Measurements from ENCODE around the gene VEGFC.

The VEGFC gene

GRCh38 chr4:176671532-176671931 is 121.2 kb downstream of the VEGFC start:
- no peak for DNase-seq

GRCh38 chr4:176668324-176668723 is 124.4 kb downstream of the VEGFC start:
- no peak for DNase-seq

- no peak for DNase-seq
Observed at GRCh38 chr4:176664964-176665363, 127.8 kb downstream of the VEGFC start.

GRCh38 chr4:176660561-176660960 is 132.2 kb downstream of the VEGFC start:
- DNase-seq: no peak

GRCh38 chr4:176656108-176656507 is 136.6 kb downstream of the VEGFC start:
- DNase-seq: no peak

- DNase-seq: no peak
Observed at GRCh38 chr4:176654565-176655216, 138.0 kb downstream of the VEGFC start.

- no peak for DNase-seq
Observed at GRCh38 chr4:176653401-176654220, 139.1 kb downstream of the VEGFC start.

- no peak for DNase-seq
Observed at GRCh38 chr4:176646311-176646710, 146.4 kb downstream of the VEGFC start.

GRCh38 chr4:176645246-176645960 is 147.3 kb downstream of the VEGFC start:
- DNase-seq: no peak

- no peak for DNase-seq
Observed at GRCh38 chr4:176642472-176642871, 150.2 kb downstream of the VEGFC start.

GRCh38 chr4:176641237-176641636 is 151.5 kb downstream of the VEGFC start:
- no peak for DNase-seq

GRCh38 chr4:176638992-176639391 is 153.7 kb downstream of the VEGFC start:
- no peak for DNase-seq

GRCh38 chr4:176636292-176636691 is 156.4 kb downstream of the VEGFC start:
- no peak for DNase-seq

- no peak for DNase-seq
Observed at GRCh38 chr4:176635372-176636261, 157.1 kb downstream of the VEGFC start.

Measured in NCI-H2107 (cell line).